Activated CD4-positive, alpha-beta T cell treated with anti-CD3 and anti-CD28 coated beads, Interleukin-2, Interleukin-6, amounts not matched to agents 100 ng/mL and 50 ng/mL, durations not matched to agents 16 hours and 8 hours (primary cell): Measurements from ENCODE around the gene IL20RA.
"Not testable (repeated sequence)": the region's sequence is repeated elsewhere in the genome, so short reads cannot be mapped to it uniquely, and the experiment has no call there.

Experiments
- DNase-seq: peaks from one replicate; pipeline ENCODE4 v3.0.0-alpha.2; 2020

The IL20RA gene

GRCh38 chr6:137006056-137006455, 38.7 kb downstream of the IL20RA start:
- DNase-seq: no peak

- no peak for DNase-seq
These were observed 39.7 kb downstream of the IL20RA start for GRCh38 chr6:137005073-137005472.

GRCh38 chr6:137002505-137002904, 42.3 kb downstream of the IL20RA start:
- DNase-seq: no peak

- DNase-seq: no peak
These were observed 42.8 kb downstream of the IL20RA start for GRCh38 chr6:137001977-137002302.

GRCh38 chr6:137001299-137001976, 43.3 kb downstream of the IL20RA start:
- no peak for DNase-seq

- DNase-seq: no peak
These were observed 43.9 kb downstream of the IL20RA start for GRCh38 chr6:137000825-137001224.

GRCh38 chr6:136995521-136995920, 49.2 kb downstream of the IL20RA start:
- no peak for DNase-seq

GRCh38 chr6:136994782-136995181, 50.0 kb downstream of the IL20RA start:
- no peak for DNase-seq

GRCh38 chr6:136992113-136992512, 52.7 kb downstream of the IL20RA start:
- no peak for DNase-seq

GRCh38 chr6:136991646-136992045, 53.1 kb downstream of the IL20RA start:
- no peak for DNase-seq

- DNase-seq: no peak
These were observed 54.0 kb downstream of the IL20RA start for GRCh38 chr6:136990754-136991153.

- DNase-seq: no peak
These were observed 54.6 kb downstream of the IL20RA start for GRCh38 chr6:136990242-136990578.

- no peak for DNase-seq
These were observed 55.1 kb downstream of the IL20RA start for GRCh38 chr6:136989571-136990241.

GRCh38 chr6:136987526-136987925, 57.2 kb downstream of the IL20RA start:
- no peak for DNase-seq

GRCh38 chr6:136985502-136985901, 59.3 kb downstream of the IL20RA start:
- DNase-seq: no peak

- DNase-seq: no peak
These were observed 60.2 kb downstream of the IL20RA start for GRCh38 chr6:136984578-136984977.

GRCh38 chr6:136983687-136984086, 61.1 kb downstream of the IL20RA start:
- no peak for DNase-seq

- DNase-seq: no peak
These were observed 61.8 kb downstream of the IL20RA start for GRCh38 chr6:136982928-136983327.

- no peak for DNase-seq
These were observed 64.7 kb downstream of the IL20RA start for GRCh38 chr6:136980070-136980469.

- DNase-seq: no peak
These were observed 65.6 kb downstream of the IL20RA start for GRCh38 chr6:136979206-136979605.

GRCh38 chr6:136977075-136977474, 67.7 kb downstream of the IL20RA start:
- no peak for DNase-seq

- no peak for DNase-seq
These were observed 69.6 kb downstream of the IL20RA start for GRCh38 chr6:136975089-136975715.

GRCh38 chr6:136973781-136974180, 71.0 kb downstream of the IL20RA start:
- DNase-seq: not testable (repeated sequence)

GRCh38 chr6:136971609-136972008, 73.2 kb downstream of the IL20RA start:
- no peak for DNase-seq

- no peak for DNase-seq
These were observed 74.8 kb downstream of the IL20RA start for GRCh38 chr6:136969930-136970329.
